ENCODE data around the gene SIRT5. TPM values are rescaled to one million over a fixed set of nuclear protein-coding genes. Genes with fewer than 3 reads are reported as not detected.

Gene SIRT5
- polyA plus RNA-seq, 1 donor from 2014 or later: 15.9 TPM

DNA sequence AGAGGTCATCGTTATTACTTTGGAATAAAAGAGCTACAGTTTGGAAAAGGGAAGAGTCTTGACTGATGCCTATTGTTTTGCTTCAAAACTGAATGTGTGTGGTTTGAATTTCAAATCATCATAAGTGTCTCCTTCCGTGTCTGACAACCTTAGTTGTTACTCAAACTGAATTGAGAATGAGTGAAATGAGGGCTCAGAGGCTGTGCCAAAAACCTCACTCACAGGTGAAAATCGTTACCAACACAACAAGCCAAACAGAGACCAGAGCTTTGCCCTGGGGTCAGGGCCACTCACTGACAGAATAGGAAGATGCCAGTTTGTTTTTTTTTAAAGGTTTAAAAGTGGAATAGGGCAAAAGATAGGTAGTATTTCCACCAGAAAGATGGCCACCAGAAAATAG is 15.2 kb upstream of the SIRT5 start:
- no peak for TF ChIP-seq EP300 (conservative IDR thresholded peaks at IDR 0.05; ENCODE audit: poor library complexity, severe bottlenecking)
- no peak for TF ChIP-seq TAF1 (IDR thresholded peaks at IDR 0.05; ENCODE audit: low read depth)
- TF ChIP-seq EZH2 (IDR thresholded peaks at IDR 0.05; ENCODE audit: borderline replicate concordance, insufficient read depth, low read length, poor library complexity, severe bottlenecking): no peak
- no peak for TF ChIP-seq SMC3 (conservative IDR thresholded peaks at IDR 0.05; ENCODE audit: poor library complexity)
- TF ChIP-seq RAD21 (conservative IDR thresholded peaks at IDR 0.05): no peak
- TF ChIP-seq, protein P1, sequence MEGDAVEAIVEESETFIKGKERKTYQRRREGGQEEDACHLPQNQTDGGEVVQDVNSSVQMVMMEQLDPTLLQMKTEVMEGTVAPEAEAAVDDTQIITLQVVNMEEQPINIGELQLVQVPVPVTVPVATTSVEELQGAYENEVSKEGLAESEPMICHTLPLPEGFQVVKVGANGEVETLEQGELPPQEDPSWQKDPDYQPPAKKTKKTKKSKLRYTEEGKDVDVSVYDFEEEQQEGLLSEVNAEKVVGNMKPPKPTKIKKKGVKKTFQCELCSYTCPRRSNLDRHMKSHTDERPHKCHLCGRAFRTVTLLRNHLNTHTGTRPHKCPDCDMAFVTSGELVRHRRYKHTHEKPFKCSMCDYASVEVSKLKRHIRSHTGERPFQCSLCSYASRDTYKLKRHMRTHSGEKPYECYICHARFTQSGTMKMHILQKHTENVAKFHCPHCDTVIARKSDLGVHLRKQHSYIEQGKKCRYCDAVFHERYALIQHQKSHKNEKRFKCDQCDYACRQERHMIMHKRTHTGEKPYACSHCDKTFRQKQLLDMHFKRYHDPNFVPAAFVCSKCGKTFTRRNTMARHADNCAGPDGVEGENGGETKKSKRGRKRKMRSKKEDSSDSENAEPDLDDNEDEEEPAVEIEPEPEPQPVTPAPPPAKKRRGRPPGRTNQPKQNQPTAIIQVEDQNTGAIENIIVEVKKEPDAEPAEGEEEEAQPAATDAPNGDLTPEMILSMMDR (IDR thresholded peaks at IDR 0.05; ENCODE audit: poor library complexity, severe bottlenecking): no peak
- TF ChIP-seq POLR2AphosphoS5 (IDR thresholded peaks at IDR 0.05): no peak
- TF ChIP-seq, protein P2, sequence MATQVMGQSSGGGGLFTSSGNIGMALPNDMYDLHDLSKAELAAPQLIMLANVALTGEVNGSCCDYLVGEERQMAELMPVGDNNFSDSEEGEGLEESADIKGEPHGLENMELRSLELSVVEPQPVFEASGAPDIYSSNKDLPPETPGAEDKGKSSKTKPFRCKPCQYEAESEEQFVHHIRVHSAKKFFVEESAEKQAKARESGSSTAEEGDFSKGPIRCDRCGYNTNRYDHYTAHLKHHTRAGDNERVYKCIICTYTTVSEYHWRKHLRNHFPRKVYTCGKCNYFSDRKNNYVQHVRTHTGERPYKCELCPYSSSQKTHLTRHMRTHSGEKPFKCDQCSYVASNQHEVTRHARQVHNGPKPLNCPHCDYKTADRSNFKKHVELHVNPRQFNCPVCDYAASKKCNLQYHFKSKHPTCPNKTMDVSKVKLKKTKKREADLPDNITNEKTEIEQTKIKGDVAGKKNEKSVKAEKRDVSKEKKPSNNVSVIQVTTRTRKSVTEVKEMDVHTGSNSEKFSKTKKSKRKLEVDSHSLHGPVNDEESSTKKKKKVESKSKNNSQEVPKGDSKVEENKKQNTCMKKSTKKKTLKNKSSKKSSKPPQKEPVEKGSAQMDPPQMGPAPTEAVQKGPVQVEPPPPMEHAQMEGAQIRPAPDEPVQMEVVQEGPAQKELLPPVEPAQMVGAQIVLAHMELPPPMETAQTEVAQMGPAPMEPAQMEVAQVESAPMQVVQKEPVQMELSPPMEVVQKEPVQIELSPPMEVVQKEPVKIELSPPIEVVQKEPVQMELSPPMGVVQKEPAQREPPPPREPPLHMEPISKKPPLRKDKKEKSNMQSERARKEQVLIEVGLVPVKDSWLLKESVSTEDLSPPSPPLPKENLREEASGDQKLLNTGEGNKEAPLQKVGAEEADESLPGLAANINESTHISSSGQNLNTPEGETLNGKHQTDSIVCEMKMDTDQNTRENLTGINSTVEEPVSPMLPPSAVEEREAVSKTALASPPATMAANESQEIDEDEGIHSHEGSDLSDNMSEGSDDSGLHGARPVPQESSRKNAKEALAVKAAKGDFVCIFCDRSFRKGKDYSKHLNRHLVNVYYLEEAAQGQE (IDR thresholded peaks at IDR 0.05; ENCODE audit: borderline replicate concordance): no peak
- no peak for TF ChIP-seq MXI1 (conservative IDR thresholded peaks at IDR 0.05; ENCODE audit: poor library complexity, severe bottlenecking)
- no peaks in the 10 kb centered on the region for H3K9me2 ChIP-seq (ENCODE audit: insufficient read depth, low read length)
- H3K36me3 ChIP-seq (ENCODE audit: insufficient read depth, low read length): no peaks in the 10 kb centered on the region
- no peaks in the 10 kb centered on the region for H3K9me3 ChIP-seq (ENCODE audit: low read length)
- no peak overlapping the region for H3K4me3 ChIP-seq (ENCODE audit: low read length)
- H3K27me3 ChIP-seq (ENCODE audit: insufficient read depth, low read depth, low read length): no peaks in the 10 kb centered on the region
- H2AFZ ChIP-seq (ENCODE audit: low read depth, low read length): no peak overlapping the region
- no peak overlapping the region for H3K27ac ChIP-seq (ENCODE audit: low read length)
- no peaks in the 10 kb centered on the region for H3K79me2 ChIP-seq (replicated peaks; ENCODE audit: insufficient read depth, low read length)
- no peaks in the 10 kb centered on the region for H3F3A ChIP-seq (ENCODE audit: insufficient read depth, low read length, poor library complexity, severe bottlenecking)
- H3K9ac ChIP-seq (ENCODE audit: low read length): no peak overlapping the region
- H3K4me2 ChIP-seq (ENCODE audit: low read length): no peak overlapping the region
- no peaks in the 10 kb centered on the region for H4K20me1 ChIP-seq (ENCODE audit: insufficient read depth)

GRCh38 chr6:13559968-13560650 is 14.3 kb upstream of the SIRT5 start:
- Histone ChIP-seq H3K9me3 (ENCODE audit: low read length) (no peaks in the 10 kb centered on the region), H3K36me3 (ENCODE audit: insufficient read depth, low read length) (no peaks in the 10 kb centered on the region), H3K9me2 (ENCODE audit: insufficient read depth, low read length) (no peaks in the 10 kb centered on the region), H3K4me2 (ENCODE audit: low read length) (no peak overlapping the region), H3K79me2 (replicated peaks; ENCODE audit: insufficient read depth, low read length) (no peaks in the 10 kb centered on the region), H3F3A (ENCODE audit: insufficient read depth, low read length, poor library complexity, severe bottlenecking) (no peaks in the 10 kb centered on the region), H3K27me3 (ENCODE audit: insufficient read depth, low read depth, low read length) (no peaks in the 10 kb centered on the region), H3K9ac (ENCODE audit: low read length) (no peak overlapping the region), H2AFZ (ENCODE audit: low read depth, low read length) (no peak overlapping the region), H3K27ac (ENCODE audit: low read length) (no peak overlapping the region), H4K20me1 (ENCODE audit: insufficient read depth) (no peaks in the 10 kb centered on the region), H3K4me3 (ENCODE audit: low read length) (no peak overlapping the region)
- TF ChIP-seq, protein P1 (IDR thresholded peaks at IDR 0.05; ENCODE audit: poor library complexity, severe bottlenecking): no peak
- TF ChIP-seq POLR2AphosphoS5 (IDR thresholded peaks at IDR 0.05): no peak
- TF ChIP-seq EZH2 (IDR thresholded peaks at IDR 0.05; ENCODE audit: borderline replicate concordance, insufficient read depth, low read length, poor library complexity, severe bottlenecking): no peak
- TF ChIP-seq TAF1 (IDR thresholded peaks at IDR 0.05; ENCODE audit: low read depth): no peak
- no peak for TF ChIP-seq EP300 (conservative IDR thresholded peaks at IDR 0.05; ENCODE audit: poor library complexity, severe bottlenecking)
- TF ChIP-seq MXI1 (conservative IDR thresholded peaks at IDR 0.05; ENCODE audit: poor library complexity, severe bottlenecking): no peak
- no peak for TF ChIP-seq SMC3 (conservative IDR thresholded peaks at IDR 0.05; ENCODE audit: poor library complexity)

Data from neural cell (in vitro differentiated cells).